MM.1S (cell line): ENCODE results near the gene CKAP5.

ENCODE experiments used
- DNase-seq: peaks from one replicate; pipeline ENCODE4 v3.0.0-alpha.2; 2015
- H2AFZ ChIP-seq: fragments of 300-600 bp; sonication (generic); 2 replicates; pipeline ENCODE4 v1.6.0; 2016; ENCODE audit warnings: antibody characterized with exemption, low read length
- H3F3A ChIP-seq: fragments of 300-600 bp; sonication (generic); 2 replicates; pipeline ENCODE4 v1.6.1; 2016; ENCODE audit warnings: mild to moderate bottlenecking, antibody characterized with exemption, low read length, moderate library complexity, mixed read lengths; ENCODE audit not compliant: insufficient read depth
- H3K27ac ChIP-seq: fragments of 300-600 bp; sonication (generic); 2 replicates; pipeline ENCODE4 v1.5.1; 2016; ENCODE audit warnings: mild to moderate bottlenecking, low read length
- H3K27me3 ChIP-seq: fragments of 300-600 bp; sonication (generic); replicated peaks from 2 replicates; pipeline ENCODE4 v1.6.0; 2016; ENCODE audit warnings: low read length; ENCODE audit not compliant: insufficient read depth
- H3K36me3 ChIP-seq: fragments of 300-600 bp; sonication (generic); replicated peaks from 2 replicates; pipeline ENCODE4 v1.6.1; 2016; ENCODE audit warnings: mild to moderate bottlenecking, low read length, mixed read lengths; ENCODE audit not compliant: insufficient read depth
- H3K4me1 ChIP-seq: fragments of 300-600 bp; sonication (generic); 2 replicates; pipeline ENCODE4 v1.6.1; 2016; ENCODE audit warnings: low read length, mixed read lengths
- H3K4me2 ChIP-seq: fragments of 300-600 bp; sonication (generic); 2 replicates; pipeline ENCODE4 v1.6.0; 2016; ENCODE audit warnings: low read depth, low read length
- H3K4me3 ChIP-seq: fragments of 300-600 bp; sonication (generic); 2 replicates; pipeline ENCODE4 v1.5.1; 2016; ENCODE audit warnings: low read length, mixed read lengths
- H3K79me2 ChIP-seq: fragments of 300-600 bp; sonication (generic); 2 replicates; pipeline ENCODE4 v1.6.1; 2016; ENCODE audit warnings: mixed run types, low read length, mixed read lengths
- H3K9ac ChIP-seq: fragments of 300-600 bp; sonication (generic); 2 replicates; pipeline ENCODE4 v1.6.1; 2016; ENCODE audit warnings: low read length, mixed read lengths
- H3K9me2 ChIP-seq: fragments of 300-600 bp; sonication (generic); replicated peaks from 2 replicates; pipeline ENCODE4 v1.6.1; 2016; ENCODE audit warnings: mild to moderate bottlenecking, low read length, mixed read lengths; ENCODE audit not compliant: insufficient read depth
- H3K9me3 ChIP-seq: fragments of 300-600 bp; sonication (generic); replicated peaks from 2 replicates; pipeline ENCODE4 v1.6.1; 2016; ENCODE audit warnings: mild to moderate bottlenecking, low read length, mixed read lengths; ENCODE audit not compliant: insufficient read depth
- H4K20me1 ChIP-seq: fragments of 300-600 bp; sonication (generic); 2 replicates; pipeline ENCODE4 v1.6.1; 2016; ENCODE audit warnings: mild to moderate bottlenecking, low read length, moderate library complexity, mixed read lengths; ENCODE audit not compliant: insufficient read depth
- EZH2 ChIP-seq: fragments of 300-600 bp; sonication (generic); optimal IDR thresholded peaks from 2 replicates; pipeline ENCODE3; 2017; ENCODE audit warnings: low read depth, mild to moderate bottlenecking, antibody characterized with exemption, low read length, mixed read lengths
- EZH2phosphoT487 ChIP-seq: fragments of 300-600 bp; sonication (generic); IDR thresholded peaks from 2 replicates; pipeline ENCODE4 v1.6.1; 2018; ENCODE audit warnings: antibody characterized with exemption, low read length
- TF ChIP-seq, protein P1 (sequence below): fragments of 300-600 bp; sonication (generic); IDR thresholded peaks from 2 replicates; pipeline ENCODE4 v1.5.1; 2016; ENCODE audit warnings: antibody characterized with exemption, low read length, mixed read lengths

CKAP5 gene

DNA sequence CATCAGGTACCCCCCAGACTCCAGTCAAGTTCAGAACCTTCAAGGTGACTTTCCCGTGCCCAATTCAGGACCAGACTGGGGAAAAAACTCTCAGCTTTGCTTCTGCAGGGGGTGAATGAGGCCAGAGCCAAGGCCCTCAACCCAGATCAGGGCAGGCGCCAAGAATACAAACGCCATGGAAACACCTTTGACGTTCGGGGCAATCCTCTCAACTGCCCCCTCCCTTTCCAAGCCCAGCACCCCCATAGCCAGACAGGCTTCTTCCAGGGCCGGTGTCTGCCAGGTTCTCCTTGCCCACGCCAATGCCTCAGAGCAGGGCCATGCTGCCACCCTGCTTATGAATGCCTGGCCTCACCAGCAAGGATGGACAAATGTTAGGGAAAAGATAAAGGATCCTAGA, 151.5 kb downstream of the CKAP5 start:
- DNase-seq: no peak
- Histone ChIP-seq H4K20me1 (no peaks in the 10 kb centered on the region), H3K9ac (no peak overlapping the region), H3K4me2 (no peak overlapping the region), H3F3A (no peaks in the 10 kb centered on the region), H3K4me1 (no peaks in the 10 kb centered on the region), H3K27me3 (no peaks in the 10 kb centered on the region), H3K9me3 (no peaks in the 10 kb centered on the region), H3K4me3 (no peak overlapping the region), H3K36me3 (no peaks in the 10 kb centered on the region), H3K27ac (no peak overlapping the region), H2AFZ (no peak overlapping the region), H3K9me2 (no peaks in the 10 kb centered on the region), H3K79me2 (peaks cover 30% of the 10 kb centered on the region)
- TF ChIP-seq, protein P1, sequence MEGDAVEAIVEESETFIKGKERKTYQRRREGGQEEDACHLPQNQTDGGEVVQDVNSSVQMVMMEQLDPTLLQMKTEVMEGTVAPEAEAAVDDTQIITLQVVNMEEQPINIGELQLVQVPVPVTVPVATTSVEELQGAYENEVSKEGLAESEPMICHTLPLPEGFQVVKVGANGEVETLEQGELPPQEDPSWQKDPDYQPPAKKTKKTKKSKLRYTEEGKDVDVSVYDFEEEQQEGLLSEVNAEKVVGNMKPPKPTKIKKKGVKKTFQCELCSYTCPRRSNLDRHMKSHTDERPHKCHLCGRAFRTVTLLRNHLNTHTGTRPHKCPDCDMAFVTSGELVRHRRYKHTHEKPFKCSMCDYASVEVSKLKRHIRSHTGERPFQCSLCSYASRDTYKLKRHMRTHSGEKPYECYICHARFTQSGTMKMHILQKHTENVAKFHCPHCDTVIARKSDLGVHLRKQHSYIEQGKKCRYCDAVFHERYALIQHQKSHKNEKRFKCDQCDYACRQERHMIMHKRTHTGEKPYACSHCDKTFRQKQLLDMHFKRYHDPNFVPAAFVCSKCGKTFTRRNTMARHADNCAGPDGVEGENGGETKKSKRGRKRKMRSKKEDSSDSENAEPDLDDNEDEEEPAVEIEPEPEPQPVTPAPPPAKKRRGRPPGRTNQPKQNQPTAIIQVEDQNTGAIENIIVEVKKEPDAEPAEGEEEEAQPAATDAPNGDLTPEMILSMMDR: no peak
- TF ChIP-seq EZH2phosphoT487 (no peak), EZH2 (no peak)

DNA sequence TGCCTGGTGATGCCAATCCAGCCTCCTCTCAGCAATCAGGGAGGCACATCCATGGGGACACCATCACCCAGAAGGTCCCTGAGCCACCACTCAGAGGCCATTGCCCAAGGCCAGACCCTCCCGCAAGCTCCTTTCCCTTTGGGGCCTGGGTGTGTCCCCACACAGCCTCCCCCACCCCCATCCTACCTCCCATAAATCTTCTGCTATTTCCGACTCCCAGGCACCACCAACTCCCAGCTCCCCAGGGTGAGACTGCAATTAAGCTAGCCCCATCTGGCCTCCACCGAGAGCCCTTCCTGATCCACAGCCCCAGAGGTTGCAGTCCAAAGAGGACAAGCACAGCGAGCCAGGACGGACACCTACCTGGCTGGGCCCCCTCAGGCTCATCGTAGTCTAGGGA, 152.0 kb downstream of the CKAP5 start:
- H2AFZ ChIP-seq: no peak overlapping the region
- no peak overlapping the region for H3K9ac ChIP-seq
- H3K27me3 ChIP-seq: no peaks in the 10 kb centered on the region
- H3K4me3 ChIP-seq: no peak overlapping the region
- peaks cover 25% of the 10 kb centered on the region for H3K79me2 ChIP-seq
- no peaks in the 10 kb centered on the region for H4K20me1 ChIP-seq
- H3F3A ChIP-seq: no peaks in the 10 kb centered on the region
- no peaks in the 10 kb centered on the region for H3K9me3 ChIP-seq
- no peaks in the 10 kb centered on the region for H3K9me2 ChIP-seq
- H3K36me3 ChIP-seq: no peaks in the 10 kb centered on the region
- H3K4me2 ChIP-seq: no peak overlapping the region
- H3K4me1 ChIP-seq: no peaks in the 10 kb centered on the region
- TF ChIP-seq EZH2: no peak
- TF ChIP-seq, protein P1: no peak
- TF ChIP-seq EZH2phosphoT487: no peak
- no peak overlapping the region for H3K27ac ChIP-seq
- DNase-seq: no peak

DNA sequence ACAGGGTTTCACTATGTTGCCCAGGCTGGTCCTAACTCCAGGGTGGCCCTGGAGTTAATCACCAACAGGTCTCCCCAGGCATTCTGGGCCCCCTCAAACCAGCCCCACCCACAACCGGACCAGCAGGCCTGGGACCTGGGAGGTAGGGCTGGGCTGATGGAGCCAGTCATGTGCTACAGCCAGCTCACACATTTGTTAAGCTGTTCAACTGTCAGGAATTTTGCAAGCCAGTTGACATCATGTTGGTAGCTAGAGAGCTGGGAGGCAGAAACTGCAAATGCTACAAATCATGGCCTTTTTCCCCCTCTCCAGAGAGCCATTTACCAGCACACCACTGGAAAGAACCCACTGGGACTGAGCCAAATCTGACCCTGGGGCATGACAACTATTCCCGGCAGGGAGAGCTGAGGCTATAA, 152.5 kb downstream of the CKAP5 start:
- Histone ChIP-seq H3K27ac (no peak overlapping the region), H3K9me2 (no peaks in the 10 kb centered on the region), H4K20me1 (no peaks in the 10 kb centered on the region), H3K79me2 (peaks cover 20% of the 10 kb centered on the region), H3K9ac (no peak overlapping the region), H3K4me3 (no peak overlapping the region), H3F3A (no peaks in the 10 kb centered on the region), H3K4me2 (no peak overlapping the region), H3K4me1 (no peaks in the 10 kb centered on the region), H2AFZ (no peak overlapping the region), H3K27me3 (no peaks in the 10 kb centered on the region), H3K9me3 (no peaks in the 10 kb centered on the region), H3K36me3 (no peaks in the 10 kb centered on the region)
- no peak for DNase-seq
- TF ChIP-seq, protein P1: no peak
- TF ChIP-seq EZH2: no peak
- no peak for TF ChIP-seq EZH2phosphoT487
